Muscle of leg (tissue), 16 donors: Measurements from ENCODE around the gene LPAR6. TPM values are rescaled to one million over a fixed set of nuclear protein-coding genes. Genes with fewer than 3 reads are reported as not detected.
"Not testable (repeated sequence)": the region's sequence is repeated elsewhere in the genome, so short reads cannot be mapped to it uniquely, and the experiment has no call there.

ENCODE experiments used
- DNase-seq: peaks from one replicate; pipeline ENCODE4 v3.0.0; 2013
- H3K27ac ChIP-seq: one replicate; pipeline ENCODE4 v1.5.1; 2013; ENCODE audit warnings: mild to moderate bottlenecking, low read length, control low read depth
- H3K27me3 ChIP-seq: one replicate; pipeline ENCODE4 v1.6.1; 2013; ENCODE audit warnings: low read length; ENCODE audit not compliant: control insufficient read depth, insufficient read depth
- H3K36me3 ChIP-seq: one replicate; pipeline ENCODE4 v1.6.1; 2013; ENCODE audit warnings: low read length; ENCODE audit not compliant: control insufficient read depth, insufficient read depth
- H3K4me1 ChIP-seq: one replicate; pipeline ENCODE4 v1.6.1; 2013; ENCODE audit warnings: low read length; ENCODE audit not compliant: control insufficient read depth, insufficient read depth
- H3K4me3 ChIP-seq: one replicate; pipeline ENCODE4 v1.5.1; 2013; ENCODE audit warnings: low read length, control low read depth
- H3K9me3 ChIP-seq: replicated peaks from 2 replicates; pipeline ENCODE4 v1.6.1; 2013; ENCODE audit warnings: low read depth, low read length; ENCODE audit not compliant: control insufficient read depth
- WGBS: methylation state at CpG from one replicate; pipeline ENCODE4 v1.1.5; 2013; ENCODE audit warnings: missing lambda C conversion rate; ENCODE audit not compliant: insufficient coverage; 5-methylcytosine and 5-hydroxymethylcytosine counted together
- long read RNA-seq, 11 donors: transcript quantifications; one replicate each; lab custom pipeline, GENCODE V29; 2026
- polyA plus RNA-seq, 8 donors: library from polyadenylated mRNA; unstranded; fragments of 120-200 nt; gene quantifications; one replicate each; pipeline versions ENCODE4 v1.2.1 to v1.2.3, GENCODE V29; 2013; ENCODE audit warnings: inconsistent platforms in 1 of 8, low replicate concordance in 1 of 8; ENCODE audit not compliant: insufficient read length in 8 of 8, insufficient read depth in 1 of 8
- total RNA-seq: library from RNA; stranded (reverse); fragments of 120-200 nt; gene quantifications from one replicate; pipeline ENCODE4 v1.2.4, GENCODE V29; 2013

The LPAR6 gene
- total RNA-seq = 34.8 TPM
- polyA plus RNA-seq = 10 to 100 TPM; 19.9 to 30.6 (median 25.1) TPM
- long read RNA-seq, donor 1, partial matches to known transcripts = 8 of 8 reads
- long read RNA-seq, donor 1, other reads (novel, unspliced or antisense) = 0 of 8 reads
- long read RNA-seq, donor 2 = 0 reads
- long read RNA-seq, donor 3, partial matches to known transcripts = 15 of 16 reads
- long read RNA-seq, donor 3, other reads (novel, unspliced or antisense) = 0 of 16 reads
- long read RNA-seq, donor 4, partial matches to known transcripts = 16 of 16 reads
- long read RNA-seq, donor 4, other reads (novel, unspliced or antisense) = 0 of 16 reads
- long read RNA-seq, donor 5, partial matches to known transcripts = 38 of 44 reads
- long read RNA-seq, donor 5, other reads (novel, unspliced or antisense) = 5 of 44 reads
- long read RNA-seq, donor 6, partial matches to known transcripts = 39 of 41 reads
- long read RNA-seq, donor 6, other reads (novel, unspliced or antisense) = 0 of 41 reads
- long read RNA-seq, donor 7, partial matches to known transcripts = 232 of 234 reads
- long read RNA-seq, donor 7, other reads (novel, unspliced or antisense) = 0 of 234 reads
- long read RNA-seq, donor 8, partial matches to known transcripts = 28 of 30 reads
- long read RNA-seq, donor 8, other reads (novel, unspliced or antisense) = 0 of 30 reads
- long read RNA-seq, donor 9 = 0 reads
- long read RNA-seq, donor 10, partial matches to known transcripts = 37 of 37 reads
- long read RNA-seq, donor 10, other reads (novel, unspliced or antisense) = 0 of 37 reads
- long read RNA-seq, donor 11 = 0 reads

DNA sequence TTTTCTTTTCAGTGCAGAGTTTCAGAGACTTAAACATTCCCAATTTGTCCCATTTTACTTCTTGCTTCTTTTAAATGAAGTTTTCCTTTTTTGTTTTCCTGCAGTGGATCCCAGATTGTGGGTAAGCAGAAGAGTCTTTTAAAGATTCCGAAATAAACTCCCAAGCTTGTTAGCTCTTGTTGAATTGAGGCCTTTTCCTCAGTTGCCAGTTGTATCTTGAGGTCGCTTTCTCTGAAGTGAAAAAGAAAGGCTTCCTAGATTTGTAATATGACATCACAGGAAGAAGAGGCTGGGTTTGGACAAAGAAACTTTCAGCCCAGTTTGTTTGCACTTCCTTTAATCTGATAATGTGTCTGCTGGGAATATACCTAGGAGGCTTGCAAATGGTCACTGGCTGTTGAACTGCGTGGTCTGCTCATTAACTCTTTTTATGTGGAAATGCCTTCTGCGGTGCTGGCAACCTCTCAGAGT, at the start of gene LPAR6:
TSS of gene LPAR6 (minus strand) at position 233 of the 471 bp plus-strand sequence. CDS start 690 bp downstream, outside the sequence.
- Histone ChIP-seq H3K9me3 (no peaks in the 10 kb centered on the region), H3K27ac (peak within 1 kb of the TSS; percentile 89), H3K4me3 (peak within 1 kb of the TSS; percentile 47), H3K27me3 (no peaks in the 10 kb centered on the region), H3K36me3 (peaks cover 5% of the 10 kb centered on the region), H3K4me1 (no peaks in the 10 kb centered on the region)
- DNase-seq = peak; percentile 95
- no CpG with 5 or more reads among the region's 4 CpGs for WGBS

DNA sequence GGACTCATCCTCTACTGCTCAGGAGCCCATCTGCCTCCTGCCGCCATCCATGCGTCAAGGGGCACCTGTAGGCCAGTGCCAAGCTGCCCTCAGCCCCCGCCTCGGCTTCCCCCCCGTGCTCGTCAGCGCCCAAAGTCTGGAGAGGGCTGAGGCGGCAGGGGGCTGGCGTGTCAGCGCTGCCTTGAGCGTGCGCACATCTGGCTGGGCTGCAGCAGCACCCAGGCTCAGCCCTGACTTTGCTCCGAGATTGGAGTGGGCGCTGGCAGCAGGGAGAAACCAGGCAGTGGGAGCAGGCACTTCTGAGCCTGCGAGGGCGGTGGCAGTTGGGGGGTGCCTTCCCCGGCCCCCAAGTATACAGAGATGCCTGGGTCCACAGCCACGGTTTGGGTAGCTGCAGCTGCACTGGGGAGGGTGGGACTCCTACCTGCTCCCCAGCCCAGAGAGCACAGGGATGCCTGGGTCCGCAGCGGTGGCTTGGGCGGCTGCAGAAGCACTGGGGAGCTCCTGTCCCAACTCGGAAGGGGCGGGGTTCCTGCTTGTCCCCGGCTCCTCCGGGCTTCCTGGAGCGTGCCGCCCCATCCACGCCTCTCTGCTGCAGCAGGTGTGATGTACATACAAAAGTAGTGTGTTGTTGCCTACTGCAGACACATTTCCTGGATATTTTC, 44.8 kb upstream of the LPAR6 start:
- H3K27me3 ChIP-seq = no peaks in the 10 kb centered on the region
- H3K4me3 ChIP-seq = no peak overlapping the region
- H3K36me3 ChIP-seq = peaks cover 29% of the 10 kb centered on the region
- no peak overlapping the region for H3K27ac ChIP-seq
- 86% methylated on average over 26 of the region's 28 CpGs for WGBS
- no peak for DNase-seq
- no peaks in the 10 kb centered on the region for H3K4me1 ChIP-seq
- no peaks in the 10 kb centered on the region for H3K9me3 ChIP-seq

DNA sequence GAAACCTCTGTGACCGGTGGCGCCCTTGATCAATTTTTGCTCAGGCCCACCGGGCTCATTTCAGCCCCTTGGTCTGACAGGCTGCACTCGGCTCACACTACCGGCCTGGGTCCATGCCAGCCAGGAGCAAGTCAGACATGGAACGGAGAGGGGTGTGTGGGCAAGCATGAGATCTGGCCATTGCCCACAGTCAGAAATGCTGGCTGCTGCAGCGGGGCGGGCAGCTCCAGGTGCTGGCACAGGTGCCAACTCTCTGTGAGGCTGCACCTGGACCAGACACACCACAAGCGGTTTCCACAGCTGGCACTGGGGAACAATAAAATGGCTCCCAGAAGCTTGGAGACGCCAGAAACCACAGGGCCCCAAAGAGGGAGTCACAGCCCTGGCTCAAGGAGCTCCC, 43.6 kb upstream of the LPAR6 start:
- Histone ChIP-seq H3K4me3 (no peak overlapping the region), H3K4me1 (no peaks in the 10 kb centered on the region), H3K36me3 (peaks cover 29% of the 10 kb centered on the region), H3K27me3 (no peaks in the 10 kb centered on the region), H3K9me3 (no peaks in the 10 kb centered on the region), H3K27ac (no peak overlapping the region)
- whole genome bisulfite sequencing = 94% methylated on average over 10 of the region's 10 CpGs
- no peak for DNase-seq

GRCh38 chr13:48451196-48451595, 38.3 kb upstream of the LPAR6 start:
- not testable (repeated sequence) for H3K4me3 ChIP-seq, DNase-seq, H3K27ac ChIP-seq

GRCh38 chr13:48449656-48450055, 36.7 kb upstream of the LPAR6 start:
- DNase-seq = no peak
- Histone ChIP-seq H3K4me3 (no peak overlapping the region), H3K27me3 (no peaks in the 10 kb centered on the region), H3K9me3 (peaks cover 4% of the 10 kb centered on the region), H3K4me1 (no peaks in the 10 kb centered on the region), H3K36me3 (peaks cover 9% of the 10 kb centered on the region), H3K27ac (no peak overlapping the region)
- no CpG with 5 or more reads among the region's 2 CpGs for WGBS

More at GRCh38 chr13:48451196-48451595, 38.3 kb upstream of the LPAR6 start:
- H3K9me3 ChIP-seq, H3K4me1 ChIP-seq, H3K27me3 ChIP-seq: not testable (repeated sequence)
- H3K36me3 ChIP-seq = peaks cover 13% of the 10 kb centered on the region

GRCh38 chr13:48448959-48449614, 36.2 kb upstream of the LPAR6 start:
- H3K27me3 ChIP-seq = no peaks in the 10 kb centered on the region
- no peaks in the 10 kb centered on the region for H3K4me1 ChIP-seq
- no CpG with 5 or more reads among the region's 6 CpGs for WGBS
- no peak overlapping the region for H3K27ac ChIP-seq
- no peak for DNase-seq
- peaks cover 7% of the 10 kb centered on the region for H3K36me3 ChIP-seq
- no peak overlapping the region for H3K4me3 ChIP-seq
- peaks cover 4% of the 10 kb centered on the region for H3K9me3 ChIP-seq

GRCh38 chr13:48448285-48448958, 35.5 kb upstream of the LPAR6 start:
- peaks cover 6% of the 10 kb centered on the region for H3K36me3 ChIP-seq
- no CpG with 5 or more reads among the region's 3 CpGs for WGBS
- H3K4me3 ChIP-seq = no peak overlapping the region
- no peaks in the 10 kb centered on the region for H3K4me1 ChIP-seq
- H3K27me3 ChIP-seq = no peaks in the 10 kb centered on the region
- peaks cover 4% of the 10 kb centered on the region for H3K9me3 ChIP-seq
- no peak for DNase-seq
- H3K27ac ChIP-seq = no peak overlapping the region

- H3K36me3 ChIP-seq = peaks cover 3% of the 10 kb centered on the region
- WGBS = no CpG with 5 or more reads among the region's 1 CpG
- no peak for DNase-seq
- H3K27ac ChIP-seq = no peak overlapping the region
- H3K4me3 ChIP-seq = no peak overlapping the region
- H3K9me3 ChIP-seq = peaks cover 4% of the 10 kb centered on the region
- no peaks in the 10 kb centered on the region for H3K27me3 ChIP-seq
- no peaks in the 10 kb centered on the region for H3K4me1 ChIP-seq
Measured at GRCh38 chr13:48446464-48446863, 33.6 kb upstream of the LPAR6 start.

DNA sequence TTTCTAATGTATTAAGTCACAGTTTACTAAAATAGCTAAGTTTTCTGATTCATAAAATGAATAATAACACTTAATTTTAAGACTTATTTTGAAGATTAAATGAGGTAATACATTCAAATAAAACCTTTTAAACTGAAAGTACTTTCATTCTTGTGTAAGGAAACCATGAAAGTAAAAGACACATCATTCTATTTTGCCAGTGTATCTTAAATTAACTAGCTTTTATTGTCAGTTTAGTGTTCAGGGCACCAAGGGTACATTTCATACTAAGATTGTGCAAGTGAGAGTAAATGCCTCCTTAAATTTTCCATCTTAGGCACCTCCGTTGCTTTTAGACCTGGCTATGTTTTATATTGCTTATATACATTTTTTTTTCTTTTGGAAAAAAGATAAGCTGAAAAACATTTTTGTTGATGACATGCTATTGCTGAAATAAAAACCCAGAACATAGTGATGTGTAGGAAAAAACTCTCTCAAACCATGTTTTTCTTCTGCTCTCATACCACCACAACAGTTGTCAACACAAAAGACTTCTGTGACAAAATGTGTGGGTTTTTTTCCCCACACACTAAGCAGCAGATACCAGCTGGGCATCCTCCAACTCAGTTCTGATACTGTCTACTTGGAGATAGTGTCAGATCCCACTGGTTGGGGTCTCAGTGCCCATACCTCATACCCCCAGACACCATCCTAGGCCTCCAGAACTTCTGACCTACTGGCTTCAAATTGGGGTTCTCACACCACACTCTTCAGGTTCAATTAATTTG, 30.7 kb upstream of the LPAR6 start:
- Histone ChIP-seq H3K27me3 (no peaks in the 10 kb centered on the region), H3K9me3 (no peaks in the 10 kb centered on the region), H3K36me3 (peaks cover 3% of the 10 kb centered on the region), H3K27ac (no peak overlapping the region), H3K4me1 (no peaks in the 10 kb centered on the region), H3K4me3 (no peak overlapping the region)
- no peak for DNase-seq
- WGBS = no CpG with 5 or more reads among the region's 1 CpG
